ENCODE data around the gene ZCWPW1.
"Not testable (repeated sequence)": the region's sequence is repeated elsewhere in the genome, so short reads cannot be mapped to it uniquely, and the experiment has no call there.

The ZCWPW1 gene

DNA sequence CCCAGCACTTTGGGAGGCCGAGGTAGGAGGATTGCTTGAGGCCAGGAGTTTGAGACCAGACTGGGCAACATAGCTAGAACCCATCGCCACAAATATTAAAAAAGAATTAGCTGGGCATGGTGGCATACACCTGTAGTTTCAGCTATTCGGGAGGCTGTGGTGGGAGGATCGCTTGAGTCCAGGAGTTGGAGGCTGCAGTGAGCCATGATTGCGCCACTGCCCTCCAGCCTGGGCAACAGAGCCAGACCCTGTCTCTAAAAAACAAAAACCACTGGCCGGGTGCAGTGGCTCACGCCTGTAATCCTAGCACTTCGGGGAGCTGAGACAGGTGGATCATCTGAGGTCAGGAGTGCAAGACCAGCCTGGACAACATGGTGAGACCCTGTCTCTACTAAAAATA is 25.4 kb upstream of the ZCWPW1 start:
- DNase-seq = not testable (repeated sequence)

DNA sequence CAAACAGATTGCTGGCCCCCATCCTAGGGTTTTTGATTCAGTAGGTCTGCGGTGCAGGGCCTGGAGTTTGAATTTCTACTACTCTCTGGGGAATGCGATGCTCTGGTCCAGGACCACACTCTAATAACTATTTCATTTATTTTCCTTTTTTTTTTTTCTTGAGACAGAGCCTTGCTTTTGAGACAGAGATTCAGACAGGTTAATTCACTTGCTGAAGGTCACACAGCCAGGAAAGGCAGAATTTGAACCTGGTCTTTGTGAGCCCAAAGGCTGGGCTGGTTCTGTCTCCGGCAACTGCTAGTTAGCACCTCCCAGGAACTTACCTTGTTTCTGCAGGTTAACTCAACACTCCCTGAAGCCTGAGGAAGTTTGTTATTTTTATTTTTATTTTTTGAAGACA is 24.0 kb upstream of the ZCWPW1 start:
- DNase-seq = no peak

DNA sequence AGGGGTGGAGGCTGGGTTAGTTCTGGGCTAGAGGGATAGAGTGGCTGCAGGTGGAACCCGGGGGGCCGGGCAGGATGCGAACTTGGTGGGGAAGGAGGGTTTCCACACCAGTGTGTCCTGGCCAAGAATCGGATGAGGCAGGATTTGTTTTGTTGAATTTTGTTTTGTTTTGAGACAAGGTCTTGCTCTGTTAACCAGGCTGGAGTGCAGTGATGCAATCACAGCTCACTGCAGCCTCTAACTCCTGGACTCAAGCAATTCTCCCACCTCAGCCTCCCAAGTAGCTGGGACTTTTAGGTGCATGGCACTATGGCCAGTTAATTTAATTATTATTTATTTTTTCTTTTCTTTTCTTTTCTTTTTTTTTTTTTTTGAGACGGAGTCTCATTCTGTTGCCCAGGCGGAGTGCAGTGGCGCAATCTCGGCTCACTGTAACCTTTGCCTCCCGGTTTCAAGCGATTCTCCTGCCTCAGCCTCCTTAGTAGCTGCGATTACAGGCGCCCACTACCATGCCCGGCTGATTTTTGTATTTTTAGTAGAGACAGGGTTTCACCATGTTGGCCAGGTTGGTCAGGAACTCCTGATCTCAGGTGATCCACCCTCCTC is 20.8 kb upstream of the ZCWPW1 start:
- no peak for DNase-seq

DNA sequence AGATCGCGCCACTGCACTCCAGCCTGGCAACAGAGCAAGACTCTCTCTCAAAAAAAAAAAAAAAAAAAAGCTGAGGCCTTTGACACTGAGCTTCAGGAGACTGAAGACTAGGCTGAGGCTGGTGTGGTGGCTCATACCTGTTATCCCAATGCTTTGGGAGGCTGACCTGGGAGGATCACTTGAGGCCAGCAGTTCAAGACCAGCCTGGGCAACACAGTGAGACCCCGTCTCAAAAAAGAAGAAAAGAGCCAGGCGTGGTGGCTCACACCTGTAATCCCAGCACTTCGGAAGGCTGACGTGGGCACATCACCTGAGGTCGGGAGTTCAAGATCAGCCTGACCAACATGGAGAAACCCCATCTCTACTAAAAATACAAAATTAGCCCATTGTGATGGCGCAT is 18.9 kb upstream of the ZCWPW1 start:
- not testable (repeated sequence) for DNase-seq

DNA sequence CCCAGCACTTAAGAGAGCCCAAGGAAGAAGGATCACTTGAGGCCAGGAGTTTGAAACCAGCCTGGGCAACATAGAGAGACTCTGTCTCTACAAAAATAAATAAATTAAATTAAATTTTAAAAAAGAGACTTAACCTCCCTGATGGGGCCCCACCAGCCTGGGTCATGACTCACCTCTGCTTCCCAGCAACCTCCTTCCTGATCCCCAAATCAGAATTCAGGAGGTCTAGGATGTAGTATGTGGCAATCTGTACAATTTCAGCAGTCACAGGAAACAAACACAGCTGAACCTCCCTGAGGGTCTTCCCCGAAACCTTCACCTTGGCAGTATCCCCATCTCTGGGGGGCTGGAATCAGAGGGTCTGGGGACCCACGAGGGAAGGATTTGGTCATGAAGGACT is 17.5 kb upstream of the ZCWPW1 start:
- DNase-seq = no peak

DNA sequence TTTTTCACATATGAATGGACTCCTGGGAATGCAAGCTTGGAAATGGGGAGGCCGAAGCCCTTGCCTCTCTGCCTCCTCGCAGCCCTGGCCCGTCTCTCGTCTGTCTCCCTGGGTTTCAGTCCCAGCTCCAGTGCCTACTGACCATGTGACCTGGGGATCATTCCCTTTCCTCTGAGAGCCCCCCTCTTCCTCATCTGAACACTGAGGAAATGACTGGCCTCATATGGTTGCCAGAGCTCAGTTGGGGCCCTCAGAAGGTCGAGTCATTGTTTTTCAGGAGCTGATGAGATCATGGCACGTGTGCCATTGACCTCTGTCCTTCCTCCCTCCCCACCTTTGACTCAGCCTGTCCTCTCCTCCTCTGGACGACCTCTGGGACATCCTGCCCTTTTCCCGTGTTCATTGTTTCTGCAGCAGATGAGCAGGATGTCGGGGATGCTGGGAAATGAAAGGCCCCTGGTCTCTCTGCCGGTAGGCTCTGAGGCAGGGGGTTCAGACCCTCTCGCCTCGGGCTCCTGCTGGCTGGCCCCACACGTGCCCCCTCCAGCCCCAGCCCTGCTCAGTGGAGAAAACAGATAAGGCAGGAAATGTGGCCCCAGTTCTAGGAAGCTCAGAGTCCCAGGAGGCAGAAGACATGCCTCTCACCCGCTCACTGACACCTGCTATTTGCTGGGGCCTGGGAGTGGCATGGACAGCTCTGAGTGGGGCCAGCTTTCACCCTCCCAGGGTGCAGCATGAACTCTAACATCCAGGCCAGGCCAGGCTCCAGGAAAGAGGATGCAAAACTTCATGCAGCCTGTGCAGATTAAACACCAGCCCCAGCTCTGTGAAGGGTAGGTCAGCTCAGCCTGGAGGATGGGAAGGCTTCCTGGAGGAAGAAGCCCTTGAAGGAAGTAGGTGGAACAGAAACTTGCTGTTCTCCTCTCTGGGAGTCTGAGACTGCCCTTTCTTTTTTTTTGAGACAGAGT is 16.1 kb upstream of the ZCWPW1 start:
- DNase-seq = peak; percentile 91

DNA sequence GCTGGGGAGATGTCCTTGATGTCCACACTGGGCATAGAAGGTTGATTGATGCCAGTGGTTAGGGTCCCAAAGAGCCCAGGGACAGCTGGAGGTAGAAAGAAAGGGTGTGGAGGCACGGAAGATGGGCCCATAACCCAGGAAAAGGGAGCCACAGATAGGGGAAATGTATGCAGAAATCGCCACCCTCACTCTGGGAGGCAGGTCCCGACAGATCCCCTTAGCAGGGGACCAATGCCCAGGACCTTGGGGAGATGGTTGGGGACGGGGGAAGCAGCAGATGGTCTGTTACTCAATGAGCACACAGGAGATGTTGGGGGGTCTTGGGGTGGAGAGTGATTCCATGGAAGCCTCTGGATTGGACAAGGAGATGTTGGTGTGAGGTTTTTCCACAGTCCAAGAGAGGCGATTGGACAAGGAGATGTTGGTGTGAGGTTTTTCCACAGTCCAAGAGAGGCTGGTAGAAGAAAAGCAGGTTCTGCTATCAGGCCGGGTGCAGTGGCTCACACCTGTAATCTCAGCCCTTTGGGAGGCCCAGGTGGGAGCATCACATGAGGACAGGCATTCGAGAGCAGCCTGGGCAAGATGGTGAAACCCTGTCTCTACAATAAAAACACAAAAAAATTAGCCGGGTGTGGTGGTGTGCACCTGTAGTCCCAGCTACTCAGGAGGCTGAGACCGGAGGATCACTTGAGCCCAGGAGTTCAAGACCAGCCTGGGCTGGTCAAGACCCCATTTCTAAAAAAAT is 14.8 kb upstream of the ZCWPW1 start:
- no peak for DNase-seq

DNA sequence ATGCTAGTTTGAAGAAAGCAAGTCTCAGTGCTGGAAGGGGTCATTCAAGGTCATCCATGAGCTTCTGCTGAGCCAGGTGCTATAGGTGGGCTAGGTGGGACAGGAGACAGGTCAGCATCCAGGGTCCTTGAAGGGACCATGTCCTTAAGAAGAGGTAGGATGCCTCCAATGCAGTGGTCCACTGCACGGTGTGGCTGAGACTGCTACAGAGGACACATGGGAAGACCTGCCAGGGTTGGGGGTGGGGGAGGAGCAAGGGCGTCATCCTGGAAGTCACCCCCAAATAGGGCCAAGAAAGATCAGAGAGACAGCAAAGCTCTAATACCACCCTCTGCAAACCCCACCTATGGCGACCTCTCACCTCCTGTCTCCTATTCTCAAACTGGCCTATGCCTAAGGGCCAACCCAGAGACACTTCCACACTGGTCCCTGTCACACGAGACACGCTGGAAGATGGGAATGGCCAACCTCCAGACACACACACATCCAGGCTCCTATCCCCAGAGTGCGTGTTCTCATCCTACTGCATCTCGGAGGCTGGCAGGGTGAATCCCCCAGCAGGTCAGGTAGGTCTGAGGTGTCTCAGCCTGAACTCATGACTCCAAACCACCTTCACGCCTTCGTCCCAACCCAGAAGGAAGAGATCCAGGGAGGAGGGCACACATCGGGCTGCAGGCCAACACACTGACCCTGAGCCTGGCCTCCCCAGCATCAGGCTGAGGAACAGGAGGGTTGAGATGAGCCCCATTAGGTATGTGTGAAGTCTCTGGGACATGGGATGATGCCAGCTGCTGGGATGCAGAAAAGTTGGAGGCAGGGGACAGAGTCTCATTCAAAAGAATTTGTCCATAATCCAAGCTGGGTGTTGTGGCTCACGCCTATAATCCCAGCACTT is 13.4 kb upstream of the ZCWPW1 start:
- no peak for DNase-seq

DNA sequence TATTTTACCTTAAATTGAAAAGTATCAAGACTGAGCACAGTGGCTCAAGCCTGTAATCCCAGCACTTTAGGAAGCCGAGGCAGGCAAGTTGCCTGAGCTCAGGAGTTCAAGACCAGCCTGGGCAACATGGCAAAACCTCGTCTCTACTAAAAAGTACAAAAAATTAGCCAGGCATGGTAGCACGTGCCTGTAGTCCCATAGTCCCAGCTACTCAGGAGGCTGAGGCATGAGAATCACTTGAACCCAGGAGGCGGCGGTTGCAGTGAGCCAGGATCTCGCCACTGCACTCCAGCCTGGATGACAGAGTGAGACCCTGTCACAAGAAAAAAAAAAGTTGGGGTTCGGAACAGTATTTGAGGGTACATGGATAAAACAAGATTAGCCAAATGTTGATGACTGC is 10.7 kb upstream of the ZCWPW1 start:
- not testable (repeated sequence) for DNase-seq

DNA sequence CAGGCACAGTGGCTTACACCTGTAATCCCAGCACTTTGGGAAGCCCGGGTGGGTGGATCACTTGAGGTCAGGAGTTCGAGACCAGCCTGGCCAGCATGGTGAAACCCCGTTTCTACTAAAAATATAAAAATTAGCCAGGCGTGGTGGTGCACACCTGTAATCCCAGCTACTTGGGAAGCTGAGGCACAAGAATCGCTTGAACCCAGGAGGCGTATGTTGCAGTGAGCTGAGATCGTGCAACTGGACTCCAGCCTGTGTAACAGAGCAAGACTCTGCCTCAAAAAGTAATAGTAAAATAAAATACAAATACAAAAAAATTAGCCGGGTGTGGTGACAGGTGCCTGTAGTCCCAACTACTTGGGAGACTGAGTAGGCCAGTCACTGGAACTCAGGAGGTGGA is 10.2 kb upstream of the ZCWPW1 start:
- DNase-seq = not testable (repeated sequence)

DNA sequence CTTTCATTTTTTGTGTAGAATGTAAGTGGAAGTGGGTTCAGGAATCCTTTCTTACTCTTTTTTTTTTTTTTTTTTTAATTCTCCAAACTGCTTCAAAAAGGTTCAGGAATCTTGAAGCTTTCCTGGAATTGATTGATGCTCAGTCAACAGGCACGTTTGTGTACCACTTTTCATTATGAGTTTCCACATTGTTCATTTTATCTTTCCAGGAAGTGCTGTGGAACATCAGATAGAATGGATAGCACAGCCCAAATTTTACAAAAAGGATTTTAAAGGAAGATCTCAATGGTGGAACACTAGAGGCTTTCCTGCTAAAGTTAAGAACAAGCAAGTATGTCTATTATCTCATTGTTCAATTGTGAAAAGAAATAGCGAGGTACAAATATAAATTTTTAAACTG is 9.7 kb upstream of the ZCWPW1 start:
- no peak for DNase-seq

DNA sequence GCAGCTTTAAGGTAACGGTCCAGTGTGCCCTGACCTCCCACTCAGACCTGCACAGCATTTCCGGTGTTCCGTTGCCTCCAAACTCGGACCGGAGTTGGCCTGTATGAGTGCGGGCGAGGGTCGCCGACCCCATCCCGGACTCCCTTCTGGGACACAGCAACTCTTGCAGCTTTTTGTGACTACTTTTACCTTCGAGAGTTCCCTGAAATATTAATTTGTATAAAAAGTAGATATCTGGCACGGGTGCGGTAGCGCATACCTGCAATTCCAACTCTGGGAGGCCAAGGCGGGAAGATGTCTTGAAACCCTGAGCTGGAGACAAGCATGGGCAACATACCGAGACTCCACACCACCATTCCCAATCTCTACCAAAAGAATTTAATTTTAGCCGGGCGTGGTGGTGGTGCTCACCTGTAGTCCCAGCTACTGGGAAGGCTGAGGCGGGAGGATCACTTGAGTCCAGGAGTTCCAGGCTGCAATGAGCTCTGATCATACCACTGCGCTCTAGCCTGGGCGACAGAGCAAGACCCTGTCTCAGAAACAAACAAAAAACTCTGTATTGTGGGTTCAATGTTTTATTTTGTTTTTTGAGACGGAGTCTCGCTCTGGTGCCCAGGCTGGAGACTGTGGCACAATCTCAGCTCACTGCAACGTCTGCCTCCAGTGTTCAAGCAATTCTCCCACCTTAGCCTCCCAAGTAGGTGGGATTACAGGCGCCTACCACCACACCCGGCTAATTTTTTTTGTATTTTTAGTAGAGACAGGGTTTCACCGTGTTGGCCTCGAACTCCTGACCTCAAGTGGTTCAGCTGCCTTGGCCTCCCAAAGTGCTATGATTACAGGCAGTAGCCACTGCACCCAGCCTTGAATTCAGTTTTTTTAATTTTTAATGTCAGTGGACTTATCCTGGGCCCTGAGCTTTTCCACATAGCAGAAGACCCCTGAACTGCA is 8.9 kb upstream of the ZCWPW1 start:
- no peak for DNase-seq

DNA sequence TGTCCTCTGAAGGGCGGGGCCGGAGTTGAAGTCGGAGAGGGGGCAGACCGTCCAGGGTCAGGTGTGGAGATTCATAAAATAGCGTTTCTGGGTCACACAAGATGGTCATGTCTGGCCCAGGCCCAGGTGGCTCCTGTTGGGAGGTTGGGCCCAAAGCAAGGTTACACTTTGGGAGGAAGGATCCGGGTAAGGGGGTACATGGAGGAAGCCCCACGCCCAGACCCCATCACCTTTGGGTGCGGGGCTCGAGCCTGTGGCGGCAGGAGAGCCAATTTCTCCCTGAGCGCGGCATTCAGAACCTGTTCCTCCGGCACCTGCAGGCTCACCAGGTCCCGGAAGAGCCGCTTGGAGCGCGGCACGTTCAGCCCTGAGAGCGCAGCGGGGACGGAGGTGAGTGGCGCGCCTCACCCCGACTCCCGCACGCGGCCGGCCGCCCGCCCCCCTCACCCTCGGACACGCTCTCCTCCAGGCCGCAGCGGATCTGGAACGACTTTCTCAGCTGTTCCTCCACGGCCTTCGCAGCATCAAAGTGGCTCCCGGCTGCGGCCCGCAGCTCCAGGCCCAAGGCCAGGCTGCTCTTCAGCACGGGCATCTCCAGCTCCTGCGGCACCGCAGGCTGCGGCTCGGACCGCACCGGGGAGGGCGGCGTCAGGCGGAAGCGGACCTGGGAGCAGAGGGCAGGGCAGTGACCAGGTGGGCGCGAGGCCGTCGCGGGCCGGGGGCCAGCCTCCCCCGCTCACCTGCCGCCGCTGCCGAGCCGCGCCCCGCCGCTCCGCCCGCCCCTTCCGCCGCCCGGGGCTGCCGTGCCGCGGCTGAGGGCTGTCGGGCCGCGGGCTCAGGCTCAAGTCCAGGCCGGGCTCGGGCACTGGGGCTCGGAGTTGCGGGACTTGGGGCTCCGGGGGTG is 7.2 kb upstream of the ZCWPW1 start:
- peak; percentile 89 for DNase-seq

DNA sequence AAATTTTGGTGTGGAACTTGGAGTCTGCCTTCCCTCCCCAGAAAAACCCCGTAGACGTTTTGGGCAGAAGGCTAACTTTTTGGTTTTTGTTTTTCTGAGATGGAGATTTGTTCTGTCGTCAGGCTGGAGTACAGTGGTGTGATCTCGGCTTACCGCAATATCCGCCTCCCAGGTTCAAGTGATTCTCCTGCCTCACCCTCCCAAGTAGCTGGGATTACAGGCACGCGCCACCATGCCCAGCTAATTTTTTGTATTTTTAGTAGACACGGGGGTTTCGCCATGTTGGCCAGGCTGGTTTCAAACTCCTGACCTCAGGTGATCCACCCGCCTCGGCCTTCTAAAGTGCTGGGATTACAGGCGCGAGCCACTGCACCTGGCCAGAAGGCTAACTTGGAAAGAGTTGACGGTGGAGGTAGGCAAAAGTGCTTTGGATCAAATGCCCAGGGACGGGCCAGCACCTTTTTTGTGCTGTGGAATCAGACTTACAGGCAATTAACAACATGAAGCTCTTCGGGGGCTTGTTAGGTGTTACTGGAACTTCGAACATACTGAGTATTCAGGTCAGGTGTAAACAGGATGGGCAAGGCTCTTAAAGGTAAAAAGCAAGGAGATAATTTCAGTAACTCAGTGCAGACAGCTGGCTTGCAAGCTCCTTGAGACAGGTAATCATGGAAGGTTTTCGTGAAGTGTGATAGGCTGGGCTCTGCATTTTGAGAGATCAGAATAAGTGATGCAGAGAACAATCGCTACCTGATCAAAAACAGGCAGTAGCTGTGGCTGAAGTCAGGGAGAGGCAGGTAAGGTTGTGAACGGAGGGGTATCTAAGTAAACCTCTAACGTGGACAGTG is 6.0 kb upstream of the ZCWPW1 start:
- peak; percentile 55 for DNase-seq

DNA sequence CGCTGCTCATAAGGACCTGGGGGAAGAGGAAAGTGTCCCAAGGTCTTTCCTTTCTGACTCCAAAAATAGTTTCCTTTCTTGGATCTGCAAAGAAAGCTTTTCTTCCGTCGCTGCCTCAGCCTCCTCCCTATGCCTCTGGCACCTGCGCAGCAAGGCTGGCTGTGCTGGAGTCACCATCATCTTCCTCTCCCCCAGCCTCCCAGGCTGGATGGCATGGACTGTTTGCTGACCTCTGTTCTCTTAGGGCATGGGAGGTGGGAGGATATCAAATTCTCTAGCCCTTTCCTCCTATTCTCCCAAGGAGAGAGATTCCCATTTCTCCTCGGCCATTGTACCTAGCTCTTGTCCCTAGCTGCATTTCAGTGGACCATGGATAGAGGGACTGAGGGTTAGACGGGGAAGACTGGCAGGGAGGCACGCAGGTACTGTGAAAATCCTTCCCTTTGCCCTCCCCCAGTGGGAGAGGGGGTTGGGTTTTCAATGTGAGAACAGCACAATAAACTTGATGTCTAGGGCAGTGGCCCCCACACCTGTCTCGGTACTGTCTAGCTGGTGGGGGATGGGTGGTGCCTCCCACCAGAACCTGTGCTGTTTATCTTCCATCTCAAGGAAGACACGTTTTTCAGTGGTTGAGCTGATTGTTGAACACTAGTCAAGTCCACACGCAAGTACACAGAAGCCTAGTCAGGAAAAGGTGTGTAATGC is 5.2 kb upstream of the ZCWPW1 start:
- no peak for DNase-seq

DNA sequence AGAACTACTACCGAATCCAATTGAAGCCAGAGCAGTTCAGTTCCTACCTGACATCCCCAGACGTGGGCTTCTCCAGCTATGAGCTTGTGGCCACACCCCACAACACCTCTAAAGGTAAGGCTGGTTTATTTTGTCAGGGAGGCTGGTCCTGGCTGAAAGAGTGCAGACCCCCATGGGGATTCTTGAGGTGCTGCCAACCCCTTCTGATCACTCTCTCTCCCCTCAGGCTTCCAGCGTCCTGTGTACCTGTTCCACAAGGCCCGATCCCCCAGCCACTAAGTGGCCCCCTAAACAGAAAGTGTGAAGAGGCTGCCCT is 4.7 kb upstream of the ZCWPW1 start:
- no peak for DNase-seq

DNA sequence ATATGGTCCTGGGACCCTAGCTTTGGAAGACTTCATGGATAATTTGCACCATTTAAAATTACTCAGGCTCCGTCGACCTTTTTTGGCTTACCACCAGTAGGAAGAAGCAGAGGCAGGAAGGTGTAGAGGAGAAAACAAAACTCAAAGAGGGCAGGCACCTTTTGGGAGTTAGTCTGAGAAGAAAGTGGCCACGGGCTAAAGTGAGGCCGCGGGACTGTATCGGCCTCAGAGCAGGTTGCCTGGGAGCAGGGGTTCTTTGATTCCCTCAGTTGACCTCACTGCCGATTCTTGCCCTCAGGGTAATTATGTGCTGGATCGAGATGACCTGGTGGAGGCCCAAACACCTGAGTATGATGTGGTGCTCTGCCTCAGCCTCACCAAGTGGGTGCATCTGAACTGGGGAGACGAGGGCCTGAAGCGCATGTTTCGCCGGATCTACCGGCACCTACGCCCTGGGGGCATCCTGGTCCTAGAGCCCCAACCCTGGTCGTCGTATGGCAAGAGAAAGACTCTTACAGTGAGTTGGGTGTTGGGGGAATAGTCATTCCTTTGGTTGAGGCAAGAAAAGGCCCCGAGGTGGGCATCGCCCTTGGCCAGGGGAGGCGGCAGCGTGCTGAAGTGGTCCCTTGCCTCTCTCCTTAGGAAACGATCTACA is 4.2 kb upstream of the ZCWPW1 start:
- DNase-seq = no peak

DNA sequence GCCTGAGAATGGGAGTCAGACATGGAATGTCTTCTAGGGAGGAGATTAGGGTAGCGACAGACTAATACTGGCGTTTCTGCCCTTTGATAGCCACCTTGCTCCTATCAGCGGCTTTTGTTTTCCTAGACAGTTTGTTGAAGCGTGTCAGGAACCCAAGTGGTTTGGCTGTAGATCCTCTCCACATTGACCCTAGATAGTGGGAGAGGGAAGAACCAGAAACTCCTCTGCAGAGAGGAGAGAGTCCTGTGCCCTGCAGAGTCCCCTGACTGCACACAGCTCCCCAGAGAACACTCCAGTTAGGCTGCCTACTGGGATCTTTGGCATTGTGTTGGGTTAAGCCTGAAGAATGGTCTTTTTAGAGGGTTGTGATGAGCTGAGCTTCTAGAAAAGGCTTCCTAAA is 3.5 kb upstream of the ZCWPW1 start:
- no peak for DNase-seq

All from DMS53 (cell line).